NCI-H345 (cell line): ENCODE results near the gene DPP10.

Experiments
- DNase-seq: peaks from one replicate; lab custom pipeline; 2025; lab: John Stamatoyannopoulos, UW

The DPP10 gene

DNA sequence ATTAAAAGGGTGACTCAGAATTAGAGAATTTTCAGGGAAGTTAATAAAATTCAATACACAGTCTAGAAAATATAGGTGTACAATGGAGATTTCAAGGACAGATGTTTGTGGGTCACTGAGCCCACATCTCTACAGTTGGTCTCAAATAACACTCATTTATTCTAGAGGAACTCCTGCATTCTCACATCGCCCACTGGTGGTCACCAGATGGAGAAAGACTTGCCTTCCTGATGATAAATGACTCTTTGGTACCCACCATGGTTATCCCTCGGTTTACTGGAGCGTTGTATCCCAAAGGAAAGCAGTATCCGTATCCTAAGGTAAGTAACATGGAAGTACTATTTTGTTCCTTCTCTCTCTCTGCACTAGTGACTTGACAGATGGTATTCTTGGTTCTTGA lies 1297.1 kb downstream of the DPP10 start:
- no peak for DNase-seq

DNA sequence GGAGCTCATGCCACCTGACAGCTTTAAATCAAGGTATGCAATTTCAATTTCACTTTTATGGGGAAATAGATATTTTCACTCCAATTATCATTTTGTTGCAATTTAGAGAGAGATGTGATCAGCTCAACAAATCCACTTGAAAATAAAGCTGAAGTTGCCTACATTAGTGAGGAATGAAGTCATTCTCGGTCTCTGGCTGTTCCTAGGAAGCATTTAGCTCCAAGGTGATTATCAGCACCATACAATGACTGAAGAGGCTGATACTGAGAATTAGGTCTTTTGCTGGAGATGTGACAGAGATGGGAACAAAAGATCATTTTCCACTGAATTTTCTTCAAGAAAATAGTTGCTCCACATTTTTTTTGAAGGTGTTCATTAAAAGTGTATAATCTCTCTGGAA lies 1303.7 kb downstream of the DPP10 start:
- no peak for DNase-seq

DNA sequence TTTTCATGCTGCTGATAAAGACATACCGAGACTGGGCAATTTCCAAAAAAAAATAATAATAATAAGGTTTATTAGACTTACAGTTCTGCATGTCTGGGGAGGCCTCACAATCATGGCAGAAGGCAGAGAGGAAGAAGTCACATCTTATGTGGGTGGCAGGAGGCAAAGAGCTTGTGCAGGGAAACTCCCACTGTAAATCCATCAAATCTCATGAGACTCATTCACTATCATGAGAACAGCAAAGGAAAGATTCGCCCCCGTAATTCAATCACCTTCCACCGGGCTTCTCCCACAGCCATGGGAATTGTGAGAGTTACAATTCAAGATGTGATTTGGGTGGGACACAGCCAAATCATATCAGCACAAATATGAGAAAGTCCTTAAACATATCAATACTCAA lies 1314.8 kb downstream of the DPP10 start:
- DNase-seq, result no peak

DNA sequence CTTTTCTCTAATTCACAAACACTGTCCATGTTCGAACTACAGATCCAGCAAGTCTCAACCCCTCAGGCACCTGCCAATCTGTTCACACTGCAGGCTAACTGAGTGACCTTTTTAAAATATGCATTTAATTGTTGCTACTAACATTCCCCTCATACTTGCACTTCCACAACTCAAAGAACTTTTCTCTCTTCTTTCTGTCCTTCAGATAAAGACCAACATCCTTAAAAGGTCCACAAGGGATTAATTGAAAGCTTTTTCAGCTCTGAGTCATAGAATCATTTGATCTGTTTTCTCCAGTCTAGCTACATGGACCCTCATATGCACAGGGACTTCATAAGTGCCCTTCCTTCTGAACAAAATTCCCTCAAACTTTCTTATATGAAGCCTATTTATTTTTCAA lies 1321.2 kb downstream of the DPP10 start:
- DNase-seq, result no peak

DNA sequence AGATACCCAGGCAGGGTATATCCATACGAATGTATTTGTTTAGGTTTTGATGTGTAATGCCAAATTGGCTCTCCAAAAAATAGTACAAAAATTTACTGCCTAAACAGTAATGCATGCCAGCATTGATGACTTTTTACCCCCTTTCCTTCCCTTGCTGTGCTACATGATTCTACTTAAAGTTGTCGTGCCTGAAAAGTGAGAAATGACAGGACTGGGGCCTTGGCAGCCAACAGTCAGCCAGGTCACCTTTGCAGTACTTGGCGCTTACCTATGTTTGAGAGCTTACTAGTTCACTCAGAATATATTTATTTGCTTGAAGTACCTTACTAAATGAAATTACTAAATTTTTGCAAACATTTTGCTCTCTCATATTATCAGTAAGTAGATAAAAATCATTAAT lies 1329.1 kb downstream of the DPP10 start:
- no peak for DNase-seq

DNA sequence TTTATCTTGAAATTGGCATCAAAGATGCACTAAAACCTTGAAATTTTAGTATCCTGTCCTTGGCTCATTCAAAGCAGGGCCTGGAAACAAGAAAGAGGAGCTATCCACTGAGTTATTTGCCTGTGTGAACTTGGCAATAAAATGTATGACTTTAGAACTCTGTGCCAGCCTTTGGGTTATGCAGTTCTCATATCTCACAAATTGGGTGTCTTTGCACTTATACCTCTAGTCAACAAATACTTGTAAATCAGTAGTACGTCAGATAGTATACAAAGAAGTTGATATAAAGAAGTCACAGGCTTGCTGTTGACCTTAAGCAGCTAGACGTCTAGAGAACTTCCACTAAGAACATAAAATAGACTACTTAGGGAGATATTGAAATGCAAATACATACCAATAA lies 1331.9 kb downstream of the DPP10 start:
- DNase-seq, result no peak

DNA sequence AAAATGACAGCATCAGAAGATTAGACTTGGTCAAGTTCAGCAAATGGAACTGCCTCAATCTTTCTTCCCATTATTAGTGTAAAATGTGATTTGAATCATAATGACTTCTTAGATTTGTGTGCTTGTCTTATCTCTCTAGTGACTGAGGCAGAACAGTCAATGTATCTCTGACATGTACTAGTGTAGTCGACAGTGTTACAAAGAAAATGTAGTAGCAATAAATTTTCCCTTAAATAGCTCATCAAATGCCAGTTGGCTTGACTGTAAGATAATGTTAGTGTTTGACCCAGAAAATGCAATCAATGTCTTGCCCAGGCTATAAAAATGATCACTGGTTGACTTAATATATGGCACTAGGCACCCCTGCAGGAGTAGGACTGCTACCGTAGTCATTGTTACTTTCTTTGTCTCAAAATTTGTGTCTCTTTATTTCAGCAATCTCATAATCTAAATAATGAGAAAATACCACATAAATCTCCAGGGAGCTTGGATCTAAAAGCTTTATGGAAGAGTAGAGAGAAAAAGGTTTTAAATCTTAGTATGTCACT lies 1336.7 kb downstream of the DPP10 start:
- DNase-seq, result no peak

DNA sequence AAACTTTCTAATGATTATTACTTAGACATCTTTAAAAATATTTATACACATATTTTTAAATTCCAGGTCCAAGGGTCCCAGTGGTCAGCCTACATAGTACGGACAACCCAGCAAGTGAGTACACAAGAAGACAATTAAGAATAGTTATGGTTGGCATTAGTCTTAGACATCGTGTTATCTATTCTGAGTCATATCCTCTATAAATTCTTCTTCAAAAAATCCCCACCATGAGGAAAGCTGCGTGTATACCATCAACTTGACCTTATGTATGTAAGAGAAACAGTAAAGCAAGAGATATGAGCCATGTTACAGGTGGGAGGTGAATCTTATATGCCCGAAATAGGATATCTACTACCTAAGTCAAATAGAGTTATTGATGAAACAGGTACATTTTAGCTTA lies 1339.8 kb downstream of the DPP10 start:
- no peak for DNase-seq

DNA sequence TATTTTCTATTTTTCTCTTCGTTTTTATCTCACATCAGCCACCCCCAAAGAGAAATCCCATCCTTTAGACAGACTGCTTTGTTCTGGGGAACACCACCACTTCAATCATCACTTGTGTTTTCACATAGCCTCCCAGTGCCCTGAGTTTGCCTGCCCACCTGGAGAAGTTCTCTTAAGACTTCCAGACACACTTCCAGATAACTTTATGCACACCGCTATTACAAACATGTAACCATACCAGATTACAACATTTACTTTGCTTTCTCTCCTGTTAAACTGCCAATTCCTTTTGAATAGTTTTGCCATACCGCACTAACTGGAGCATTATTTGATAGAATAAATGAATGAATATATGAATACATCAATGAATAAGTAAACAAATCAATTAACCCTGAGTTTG lies 1353.6 kb downstream of the DPP10 start:
- no peak for DNase-seq

DNA sequence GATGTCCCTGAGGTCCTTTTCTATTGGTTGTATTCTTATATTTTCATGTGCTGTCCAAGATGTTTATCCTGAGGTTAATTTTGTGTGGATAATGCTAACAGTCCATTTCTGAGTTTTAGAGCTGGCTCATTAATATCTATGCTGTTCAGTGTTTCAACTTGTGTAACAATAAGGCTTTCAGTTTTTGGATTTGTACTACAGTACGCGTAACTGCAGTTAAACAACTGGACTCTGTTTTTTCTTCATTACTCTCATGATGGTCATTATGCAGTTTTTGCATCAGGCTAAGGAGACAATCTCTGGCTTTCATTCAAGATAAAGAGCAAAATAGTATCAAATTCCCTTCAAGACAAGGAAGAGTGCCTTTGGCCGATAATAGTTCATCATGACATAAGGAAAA lies 1364.8 kb downstream of the DPP10 start:
- no peak for DNase-seq

DNA sequence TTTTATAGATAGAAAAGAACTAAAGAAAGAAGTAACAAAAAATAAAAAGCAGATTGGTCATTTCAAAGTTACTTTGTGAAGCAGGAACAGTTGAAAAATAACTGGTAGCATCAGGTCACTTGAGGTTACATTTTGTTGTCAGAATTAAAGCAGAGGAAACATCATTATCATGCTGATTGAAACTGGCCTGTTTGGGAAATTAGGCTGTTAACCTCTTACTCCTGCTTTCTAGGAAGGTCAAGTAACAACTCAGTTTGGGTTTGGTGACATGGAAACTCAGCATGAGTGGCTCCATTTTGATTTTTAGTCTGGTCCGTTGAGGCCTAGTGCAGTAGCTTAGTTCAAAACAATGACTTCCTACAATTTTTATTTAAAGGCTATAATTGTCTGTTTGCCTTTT lies 1383.5 kb downstream of the DPP10 start:
- no peak for DNase-seq

DNA sequence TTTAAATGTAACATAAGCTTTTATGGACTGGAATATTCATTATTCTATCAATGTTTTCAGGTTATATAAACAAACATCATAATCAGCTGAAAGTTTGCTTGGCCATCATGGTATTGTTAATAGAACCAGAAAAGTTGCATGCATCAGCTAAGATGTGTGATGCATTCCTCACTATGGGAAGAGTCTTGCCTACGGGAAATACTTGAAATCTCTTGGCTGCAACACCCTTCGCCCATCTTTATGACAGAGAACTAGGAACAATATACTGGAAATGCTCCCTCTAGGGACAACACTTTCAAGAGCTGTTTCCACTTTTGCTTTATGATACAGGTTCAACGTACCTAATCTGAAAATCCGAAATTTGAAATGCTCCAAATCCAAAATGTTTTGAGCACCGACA lies 1390.8 kb downstream of the DPP10 start:
- DNase-seq, result no peak

DNA sequence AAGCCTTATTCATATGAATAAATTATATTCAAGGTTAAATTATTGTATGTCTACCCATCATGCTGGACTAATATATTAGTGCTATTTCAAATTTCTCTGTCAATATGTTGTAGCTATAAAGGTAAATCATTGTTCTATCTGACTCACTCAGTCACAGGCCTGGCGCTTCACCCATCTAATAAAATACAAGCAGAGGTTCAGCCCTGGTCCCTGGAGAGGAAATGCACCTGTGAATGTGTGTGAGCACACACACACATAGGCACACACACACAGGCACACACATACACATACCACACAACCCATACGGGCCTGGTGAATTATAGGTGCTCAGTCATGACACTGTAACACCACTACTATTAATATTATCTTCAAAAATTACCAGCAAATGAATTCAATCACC lies 1396.1 kb downstream of the DPP10 start:
- no peak for DNase-seq

DNA sequence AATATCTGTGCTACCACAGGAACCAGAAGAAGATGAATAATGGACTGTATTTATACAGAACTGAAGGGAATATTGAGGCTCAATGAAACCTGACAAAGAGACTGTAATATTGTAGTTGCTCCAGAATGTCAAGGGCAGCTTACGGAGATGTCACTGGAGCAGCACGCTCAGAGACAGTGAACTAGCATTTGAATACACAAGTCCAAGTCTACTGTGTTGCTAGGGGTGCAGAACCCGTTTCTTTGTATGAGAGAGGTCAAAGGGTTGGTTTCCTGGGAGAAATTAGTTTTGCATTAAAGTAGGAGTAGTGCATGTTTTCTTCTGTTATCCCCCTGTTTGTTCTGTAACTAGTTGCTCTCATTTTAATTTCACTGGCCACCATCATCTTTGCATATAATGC lies 1399.9 kb downstream of the DPP10 start:
- no peak for DNase-seq

DNA sequence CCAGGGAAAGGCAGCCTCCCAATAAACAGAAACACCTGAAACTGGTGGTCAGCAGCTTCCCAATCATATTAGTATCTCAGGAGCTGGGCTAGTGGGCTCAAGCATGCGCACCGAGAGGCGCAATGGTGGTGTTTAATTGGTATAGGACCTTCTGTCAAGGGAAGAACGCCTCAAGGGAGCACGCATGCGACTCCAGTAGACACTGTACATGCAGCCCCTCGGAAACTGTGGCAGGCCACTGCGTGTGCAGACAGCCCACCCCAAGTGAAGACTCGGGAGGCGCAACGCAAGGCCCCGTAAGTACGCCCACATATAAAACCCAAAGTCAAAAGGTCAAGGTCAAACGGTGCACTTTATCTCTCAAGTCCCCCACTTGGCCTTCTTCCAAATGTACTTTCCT lies 1405.8 kb downstream of the DPP10 start:
- no peak for DNase-seq

DNA sequence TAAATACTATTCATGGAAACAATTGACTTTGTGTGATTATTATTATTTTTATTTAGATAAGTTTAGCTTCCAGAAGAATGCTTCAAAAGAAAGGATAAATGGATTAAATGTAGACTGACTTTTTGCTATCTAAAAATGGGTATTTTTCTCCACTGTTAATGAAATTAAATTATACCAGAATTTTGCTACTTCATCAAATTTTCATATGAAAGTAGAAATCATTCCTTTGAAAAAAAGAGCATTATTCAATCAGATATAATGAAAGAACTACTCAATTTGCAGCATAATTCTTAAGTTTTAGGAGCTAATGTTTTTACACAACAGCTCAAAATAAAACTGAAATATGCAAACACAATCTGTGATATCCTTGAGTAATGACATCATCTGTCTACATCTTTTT lies 1424.6 kb downstream of the DPP10 start:
- no peak for DNase-seq

DNA sequence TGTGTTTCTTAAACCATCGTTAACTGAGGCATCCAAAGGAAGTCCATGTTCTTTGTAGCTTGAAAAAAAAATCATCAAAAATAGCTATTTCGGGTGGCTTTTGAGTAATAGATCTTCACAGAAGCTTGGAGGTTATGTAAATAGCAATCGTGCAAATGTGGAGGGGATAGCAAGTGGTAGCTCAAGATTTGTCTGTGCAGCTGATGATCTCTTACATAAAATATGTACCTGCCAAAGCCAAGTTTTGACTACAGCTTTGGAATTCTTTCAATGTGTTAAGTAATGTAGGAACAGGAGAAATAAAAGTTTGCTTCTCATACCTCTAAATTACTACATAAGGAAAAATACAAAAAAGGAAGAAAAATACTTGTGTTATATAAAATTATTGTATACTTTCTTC lies 1432.0 kb downstream of the DPP10 start:
- no peak for DNase-seq

DNA sequence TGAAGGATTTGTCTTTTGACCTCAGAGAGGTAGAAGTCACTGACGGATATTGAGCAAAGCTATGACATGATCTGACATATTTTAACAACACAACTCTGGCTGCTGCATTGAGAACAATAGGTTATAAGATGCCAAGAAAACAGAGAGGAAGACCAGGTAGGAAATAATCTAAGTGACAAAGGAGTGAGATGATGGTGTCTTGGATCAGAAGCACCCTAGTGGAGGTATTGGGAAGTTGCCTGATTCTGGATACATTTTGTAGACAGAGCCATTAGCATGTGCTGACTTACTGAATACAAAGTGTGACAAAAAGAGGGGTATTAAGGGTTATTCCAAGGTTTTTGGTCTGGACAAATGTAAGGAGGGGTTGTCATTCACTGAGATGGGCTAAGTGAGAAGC lies 1438.1 kb downstream of the DPP10 start:
- no peak for DNase-seq

DNA sequence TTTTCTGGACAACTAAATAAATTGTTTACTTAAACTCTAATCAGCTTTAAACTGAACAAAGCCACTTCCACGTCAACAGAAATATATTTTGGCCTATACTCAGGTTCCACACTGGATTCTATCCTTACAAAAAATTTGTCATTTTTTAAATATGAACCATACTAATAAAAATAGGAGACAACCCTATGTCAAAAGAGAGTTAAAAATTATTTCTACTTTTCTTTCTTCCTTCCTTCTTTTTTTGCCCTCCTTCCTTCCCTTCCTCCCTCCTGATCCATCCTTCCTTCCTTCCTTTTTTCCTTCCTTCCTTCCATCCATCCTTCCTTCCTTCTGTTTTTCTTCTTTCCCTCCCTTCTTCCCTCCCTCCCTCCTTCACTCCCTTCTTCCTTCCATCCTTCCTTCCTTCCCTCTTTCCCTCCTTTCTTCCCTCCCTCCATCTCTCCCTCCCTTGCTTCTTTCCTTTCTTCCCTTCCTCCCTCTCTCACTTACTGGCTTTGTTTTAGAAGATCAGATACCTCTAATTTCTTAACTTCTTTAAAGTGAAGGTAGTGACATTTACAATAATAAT lies 1444.9 kb downstream of the DPP10 start:
- no peak for DNase-seq
